GM19324 (cell line): ENCODE data around the gene GAB3.
"Not testable (repeated sequence)": the region's sequence is repeated elsewhere in the genome, so short reads cannot be mapped to it uniquely, and the experiment has no call there.

Experiments
- ATAC-seq: cut with Tn5 transposase; IDR thresholded peaks from one replicate; pipeline ENCODE4 v1.9.1; 2021; ENCODE audit warnings: mild to moderate bottlenecking, moderate library complexity; ENCODE audit not compliant: unreplicated experiment, low FRiP score

The GAB3 gene

GRCh38 chrX:154724993-154725756, 25.7 kb downstream of the GAB3 start:
- no peak for ATAC-seq

- no peak for ATAC-seq
Measured at GRCh38 chrX:154721155-154721554, 29.7 kb downstream of the GAB3 start.

- no peak for ATAC-seq
Measured at GRCh38 chrX:154720067-154720466, 30.8 kb downstream of the GAB3 start.

GRCh38 chrX:154719132-154719675, 31.7 kb downstream of the GAB3 start:
- ATAC-seq: no peak

GRCh38 chrX:154718616-154719015, 32.3 kb downstream of the GAB3 start:
- no peak for ATAC-seq

GRCh38 chrX:154717824-154718223, 33.1 kb downstream of the GAB3 start:
- ATAC-seq: no peak

- ATAC-seq: no peak
Measured at GRCh38 chrX:154715825-154716224, 35.1 kb downstream of the GAB3 start.

GRCh38 chrX:154714925-154715324, 36.0 kb downstream of the GAB3 start:
- ATAC-seq: peak; percentile 64

GRCh38 chrX:154712781-154713740, 37.8 kb downstream of the GAB3 start:
- peak; percentile 63 for ATAC-seq

GRCh38 chrX:154711264-154711663, 39.6 kb downstream of the GAB3 start:
- no peak for ATAC-seq

- ATAC-seq: no peak
Measured at GRCh38 chrX:154710309-154710708, 40.6 kb downstream of the GAB3 start.

- ATAC-seq: no peak
Measured at GRCh38 chrX:154698630-154699248, 52.1 kb downstream of the GAB3 start.

- no peak for ATAC-seq
Measured at GRCh38 chrX:154696676-154697045, 54.2 kb downstream of the GAB3 start.

- ATAC-seq: no peak
Measured at GRCh38 chrX:154695911-154696675, 54.8 kb downstream of the GAB3 start.

GRCh38 chrX:154693394-154693793, 57.5 kb downstream of the GAB3 start:
- no peak for ATAC-seq

- ATAC-seq: not testable (repeated sequence)
Measured at GRCh38 chrX:154690438-154690837, 60.4 kb downstream of the GAB3 start.

- not testable (repeated sequence) for ATAC-seq
Measured at GRCh38 chrX:154672084-154672483, 78.8 kb downstream of the GAB3 start.

GRCh38 chrX:154670848-154671247, 80.0 kb downstream of the GAB3 start:
- ATAC-seq: not testable (repeated sequence)

- no peak for ATAC-seq
Measured at GRCh38 chrX:154661899-154662298, 89.0 kb downstream of the GAB3 start.

GRCh38 chrX:154661170-154661569, 89.7 kb downstream of the GAB3 start:
- ATAC-seq: no peak
